GM18868 (cell line): ENCODE results near the gene RBM48.
"Not testable (repeated sequence)": the region's sequence is repeated elsewhere in the genome, so short reads cannot be mapped to it uniquely, and the experiment has no call there.

Source experiments
- ATAC-seq: cut with Tn5 transposase; IDR thresholded peaks from one replicate; pipeline ENCODE4 v1.9.1; 2021; ENCODE audit warnings: mild to moderate bottlenecking, moderate library complexity; ENCODE audit not compliant: unreplicated experiment

The RBM48 gene

DNA sequence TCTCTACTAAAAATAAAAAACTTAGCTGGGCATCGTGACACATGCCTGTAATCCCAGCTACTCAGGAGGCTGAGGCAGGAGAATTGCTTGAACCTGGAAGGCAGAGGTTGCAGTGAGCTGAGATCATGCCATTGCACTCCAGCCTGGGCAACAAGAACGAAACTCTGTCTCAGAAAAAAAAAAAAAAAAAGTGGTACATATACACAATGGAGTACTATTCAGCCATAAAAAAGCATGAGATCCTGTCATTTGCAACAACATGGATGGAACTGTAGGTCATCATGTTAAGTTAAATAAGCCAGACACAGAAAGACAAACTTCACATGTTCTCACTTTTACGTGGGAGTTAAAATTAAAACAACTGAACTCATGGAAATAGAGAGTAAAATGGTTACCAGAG lies 14.9 kb downstream of the RBM48 start:
- not testable (repeated sequence) for ATAC-seq

DNA sequence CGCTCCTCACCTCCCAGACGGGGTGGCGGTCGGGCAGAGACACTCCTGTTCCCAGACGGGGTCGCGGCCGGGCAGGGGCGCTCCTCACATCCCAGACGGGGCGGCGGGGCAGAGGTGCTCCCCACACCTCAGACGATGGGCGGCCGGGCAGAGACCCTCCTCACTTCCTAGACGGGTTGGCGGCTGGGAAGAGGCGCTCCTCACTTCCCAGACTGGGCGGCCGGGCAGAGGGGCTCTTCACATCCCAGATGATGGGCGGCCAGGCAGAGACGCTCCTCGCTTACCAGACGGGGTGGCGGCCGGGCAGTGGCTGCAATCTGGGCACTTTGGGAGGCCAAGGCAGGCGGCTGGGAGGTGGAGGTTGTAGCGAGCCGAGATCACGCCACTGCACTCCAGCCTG lies 16.5 kb downstream of the RBM48 start:
- ATAC-seq = not testable (repeated sequence)

DNA sequence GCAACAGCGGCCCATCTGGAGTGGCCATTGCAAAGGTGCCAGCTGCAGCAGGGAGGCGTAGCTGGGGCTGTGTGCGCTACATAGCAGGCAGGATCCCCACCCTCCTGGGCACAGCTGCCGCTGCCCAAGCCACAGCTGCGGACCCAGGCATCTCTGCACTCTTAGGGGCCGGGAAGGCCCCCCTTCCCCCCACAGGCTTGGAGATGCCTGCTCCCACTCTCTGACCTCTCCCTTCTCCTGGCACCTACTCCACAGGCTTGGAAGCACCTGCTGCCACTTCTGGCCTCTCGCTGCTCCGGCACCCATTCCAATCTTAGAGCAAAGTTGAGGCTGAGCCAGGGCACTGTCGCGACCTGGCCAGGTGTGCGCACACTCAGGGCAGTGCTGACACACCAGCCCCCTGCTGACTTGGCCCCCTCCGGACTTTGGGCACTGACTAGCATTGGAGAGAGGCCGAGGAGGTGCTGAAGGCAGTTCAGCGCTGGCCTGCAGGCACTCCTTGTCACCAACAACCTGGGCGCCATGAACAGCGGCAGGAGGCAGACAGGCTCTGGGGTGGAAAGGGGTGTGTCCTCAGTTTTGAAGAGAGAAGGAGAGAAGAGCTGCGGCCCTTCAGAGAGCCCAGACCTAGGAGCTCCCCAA lies 18.4 kb downstream of the RBM48 start:
- ATAC-seq = no peak

DNA sequence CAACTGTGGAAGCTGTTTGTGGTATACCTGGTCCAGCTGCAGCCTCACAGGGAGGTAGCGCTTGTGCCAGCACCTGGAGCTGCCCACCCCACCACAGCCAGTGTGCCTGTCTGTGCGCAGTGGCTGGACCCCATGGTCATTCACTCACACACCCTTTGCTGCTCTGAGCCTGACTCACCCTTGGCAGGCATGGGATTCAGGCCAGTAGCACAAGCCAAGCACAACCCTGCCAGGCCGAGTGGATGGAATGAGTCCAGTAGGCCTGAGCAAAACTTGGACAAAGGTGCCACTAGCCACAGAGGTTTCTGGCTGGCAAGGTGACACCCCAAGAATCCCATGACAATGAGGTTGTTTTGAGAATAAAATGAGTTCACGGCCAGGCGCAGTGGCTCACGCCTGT lies 19.0 kb downstream of the RBM48 start:
- ATAC-seq = no peak

DNA sequence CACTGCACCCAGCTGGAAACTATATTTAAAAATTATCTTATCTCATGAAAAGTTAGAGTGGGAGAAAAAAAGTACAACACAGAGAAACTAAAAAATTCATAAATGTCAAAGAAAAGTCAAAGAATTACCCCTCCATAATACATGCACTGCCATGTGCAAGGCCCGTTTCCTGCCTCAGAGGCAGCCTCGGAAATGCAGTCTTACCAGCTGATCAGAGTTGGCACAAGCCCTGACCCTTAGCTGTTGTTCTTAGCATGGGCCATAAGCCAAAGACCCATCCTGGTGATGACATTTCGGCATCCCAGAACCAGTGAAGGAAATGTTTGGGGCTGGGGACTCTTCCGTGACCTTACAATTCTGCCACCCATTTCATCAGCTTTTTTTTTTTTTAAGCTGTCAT lies 21.6 kb downstream of the RBM48 start:
- no peak for ATAC-seq

DNA sequence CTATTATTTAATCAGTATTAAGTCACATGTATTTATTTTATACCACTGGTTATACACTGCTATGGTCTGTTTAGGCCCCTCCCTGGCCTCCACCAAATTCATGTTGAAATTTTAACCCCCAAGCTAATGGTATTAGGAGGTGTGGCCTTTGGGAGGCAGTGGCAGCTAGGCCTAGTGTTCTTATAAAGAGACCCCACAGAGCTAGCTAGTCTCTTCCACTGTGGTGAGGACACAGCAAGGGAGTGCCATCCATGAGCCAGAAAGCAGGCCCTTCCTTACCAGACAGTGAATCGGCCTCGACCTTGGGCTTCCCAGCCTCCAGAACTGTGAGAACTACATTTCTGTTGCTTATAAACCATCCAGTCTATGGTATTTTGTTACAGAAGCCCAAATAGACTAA lies 28.7 kb downstream of the RBM48 start:
- no peak for ATAC-seq

DNA sequence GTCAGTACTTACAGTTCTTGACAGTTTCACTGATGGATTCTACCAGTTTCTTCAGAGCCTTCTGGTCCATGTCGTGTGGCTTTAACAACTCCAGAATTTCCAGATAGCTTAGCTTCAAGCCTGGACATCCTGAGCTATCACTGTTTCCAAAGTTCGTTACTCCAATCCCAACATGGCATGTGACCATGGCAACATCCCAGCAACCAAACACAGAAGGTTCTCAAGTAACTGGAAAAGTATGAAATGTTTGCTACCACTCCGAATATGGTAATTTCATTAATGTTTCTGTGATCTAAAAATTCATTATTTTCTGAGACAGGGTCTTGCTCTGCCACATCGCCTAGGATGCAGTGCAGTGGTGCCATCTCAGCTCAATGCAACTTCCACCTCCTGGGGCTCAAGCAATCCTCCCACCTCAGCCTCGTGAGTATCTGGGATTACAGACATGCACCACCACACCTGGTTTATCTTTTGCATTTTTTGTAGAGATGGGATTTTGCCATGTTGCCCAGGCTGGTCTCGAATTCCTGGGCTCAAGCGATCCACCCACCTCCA lies 29.3 kb downstream of the RBM48 start:
- no peak for ATAC-seq

DNA sequence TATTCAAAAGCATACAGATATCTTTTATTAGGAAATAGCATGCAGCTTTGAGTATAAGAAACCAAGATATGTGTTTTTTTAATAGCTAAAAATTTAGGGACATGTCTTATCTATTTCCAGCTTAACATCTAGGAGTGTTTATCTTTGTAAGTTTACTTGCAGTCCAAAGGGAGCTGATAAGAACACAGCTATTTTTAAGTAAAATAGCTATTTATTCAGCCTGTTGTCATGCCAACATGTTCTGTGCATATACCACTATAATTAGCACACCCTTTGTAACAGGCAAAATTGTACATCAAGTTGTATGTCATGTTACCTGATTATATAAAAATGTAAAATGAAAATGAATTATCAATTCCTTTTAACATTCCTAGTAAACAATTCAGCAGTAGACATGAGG lies 32.0 kb downstream of the RBM48 start:
- ATAC-seq = no peak

DNA sequence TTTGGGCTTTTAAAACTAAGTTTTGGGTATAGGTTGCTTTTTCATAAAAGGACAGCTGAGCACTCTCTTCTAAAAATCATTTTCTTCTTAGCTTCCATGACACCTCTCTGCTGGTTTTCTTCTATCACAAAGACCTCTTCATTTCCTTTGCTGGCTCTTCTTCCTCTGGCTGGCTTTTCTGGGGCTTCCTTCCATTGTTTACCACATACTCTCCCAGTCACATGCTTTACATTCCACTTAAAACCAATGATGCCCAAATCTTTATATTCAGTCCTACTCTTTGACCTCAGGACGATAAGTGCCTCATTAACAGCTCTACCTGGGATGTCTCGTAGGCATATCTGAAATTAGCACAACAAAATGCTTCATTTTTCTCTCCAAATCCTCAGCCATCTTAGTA lies 34.8 kb downstream of the RBM48 start:
- no peak for ATAC-seq

DNA sequence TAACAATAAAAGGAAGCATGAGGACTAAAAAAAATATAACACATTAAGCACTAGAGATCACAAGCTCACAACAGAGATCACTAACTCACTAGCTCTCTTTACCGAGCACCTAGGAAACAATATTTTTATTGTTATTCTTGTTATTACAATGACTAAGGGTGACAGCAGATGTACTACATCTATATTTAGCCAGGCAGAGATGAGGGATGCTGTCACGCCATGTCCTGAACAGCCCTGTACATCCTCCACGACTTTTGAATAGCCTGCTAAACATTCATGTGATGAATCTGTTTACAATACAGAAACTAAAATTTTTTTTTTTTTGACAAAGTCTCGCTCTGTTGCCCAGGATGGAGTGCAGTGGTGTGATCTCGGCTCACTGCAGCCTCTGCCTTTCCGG lies 38.9 kb downstream of the RBM48 start:
- no peak for ATAC-seq

DNA sequence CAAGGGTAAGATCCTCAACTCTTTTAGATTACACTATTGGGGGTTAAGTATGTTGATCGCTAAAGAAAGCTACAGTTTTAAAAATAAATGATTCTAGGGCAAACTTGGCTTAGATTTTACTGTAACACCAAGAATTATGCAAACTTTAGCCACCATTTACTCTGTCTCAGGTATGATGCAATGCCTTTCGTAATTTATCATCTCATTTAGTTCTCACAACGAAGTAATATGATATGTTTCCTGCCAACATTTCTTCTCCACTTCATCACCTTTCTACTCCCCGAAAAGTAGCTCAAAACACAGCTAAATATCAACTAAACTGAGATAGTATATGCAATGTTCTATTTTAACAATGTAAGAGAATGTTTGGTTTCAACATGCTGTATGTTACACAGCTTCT lies 40.5 kb downstream of the RBM48 start:
- ATAC-seq = no peak

DNA sequence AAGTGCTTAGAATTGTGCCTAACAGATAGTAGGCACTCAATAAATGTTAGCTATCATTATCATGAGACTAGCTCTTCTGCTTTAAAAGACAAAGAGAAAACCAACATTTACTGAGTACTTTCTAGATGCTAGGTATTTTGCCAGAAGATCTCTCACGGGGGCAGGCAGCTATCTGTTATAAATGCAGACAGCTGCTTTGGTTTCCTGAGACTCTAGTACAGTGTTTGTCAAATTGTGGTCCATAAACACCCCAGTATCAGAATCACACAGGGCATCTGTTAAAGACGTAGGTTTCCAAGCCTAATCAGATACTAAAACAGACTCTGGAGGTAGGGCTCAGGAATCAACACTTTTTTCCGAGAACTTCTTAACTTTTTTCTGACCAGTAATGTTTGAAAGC lies 47.7 kb downstream of the RBM48 start:
- no peak for ATAC-seq

DNA sequence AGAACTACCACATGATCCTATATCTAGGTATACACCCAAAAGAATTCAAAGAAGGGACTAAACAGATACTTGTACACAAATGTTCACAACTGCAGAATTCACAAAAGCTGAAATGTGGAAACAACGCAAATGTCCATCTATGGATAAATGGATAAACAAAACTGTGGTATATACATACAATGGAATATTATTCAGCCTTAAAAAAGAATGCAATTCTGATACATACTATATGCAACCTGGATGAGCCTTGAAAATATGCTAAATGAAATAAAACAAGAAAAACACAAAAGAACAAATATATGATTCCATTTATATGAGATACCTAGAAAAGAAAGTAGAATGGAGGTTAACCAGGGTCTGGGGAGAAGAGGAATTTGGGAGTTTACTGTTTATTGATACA lies 54.4 kb downstream of the RBM48 start:
- ATAC-seq = no peak

DNA sequence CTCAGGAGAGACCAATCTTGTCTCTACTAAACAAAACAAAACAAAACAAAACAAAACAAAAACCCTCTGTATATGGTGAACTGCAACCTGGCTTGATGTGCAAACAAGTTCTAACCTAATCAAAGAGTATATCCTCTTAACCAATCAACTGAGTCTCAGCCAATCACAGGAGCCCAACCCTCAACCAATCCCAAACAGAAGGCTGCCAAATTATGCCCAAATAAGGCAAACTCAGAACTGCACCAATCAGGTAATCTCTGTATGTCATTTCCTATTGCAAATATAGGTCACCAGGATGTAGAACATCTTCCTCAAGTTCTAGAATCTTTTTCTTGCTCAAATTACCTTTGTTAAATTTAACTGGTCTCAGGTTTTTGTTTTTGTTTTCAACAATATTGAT lies 56.4 kb downstream of the RBM48 start:
- ATAC-seq = no peak

DNA sequence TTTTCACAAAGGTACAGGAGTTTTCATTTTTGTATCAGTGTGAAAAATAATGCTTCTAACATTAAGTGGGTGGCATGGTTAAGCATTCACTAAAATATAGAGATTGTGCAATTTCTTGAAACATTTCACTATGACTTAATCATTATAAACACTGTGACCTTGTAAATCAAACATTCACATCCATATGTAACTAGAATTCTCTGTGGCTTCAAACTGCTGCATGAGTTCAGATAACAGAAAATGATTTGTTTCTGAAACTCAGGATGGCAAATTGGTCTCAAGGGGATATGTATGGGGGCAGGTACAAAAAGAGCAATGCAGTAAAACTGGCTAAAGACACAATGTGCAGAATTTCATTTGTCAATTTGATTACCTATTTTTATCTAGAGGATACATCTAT lies 57.8 kb downstream of the RBM48 start:
- no peak for ATAC-seq

DNA sequence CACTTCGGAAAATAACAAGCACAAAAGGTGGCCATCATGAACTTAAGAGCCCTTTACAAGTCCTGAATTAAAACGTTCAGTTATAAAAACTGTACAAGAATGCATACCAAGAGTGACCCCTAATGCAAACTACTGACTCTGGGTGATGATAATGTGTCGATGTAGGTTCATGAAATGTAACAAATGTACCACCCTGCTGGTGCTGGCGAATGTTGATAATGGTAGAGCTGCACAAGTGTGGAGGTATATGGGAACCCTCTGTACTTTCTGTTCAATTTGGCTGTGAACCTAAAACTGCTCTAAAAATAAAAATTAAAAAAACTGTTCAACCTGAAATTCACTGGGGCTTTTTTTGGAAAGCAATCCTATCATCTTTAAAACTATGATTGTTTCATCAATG lies 58.2 kb downstream of the RBM48 start:
- no peak for ATAC-seq
